ENCODE measurements around the gene LAG3.

Gene LAG3

DNA sequence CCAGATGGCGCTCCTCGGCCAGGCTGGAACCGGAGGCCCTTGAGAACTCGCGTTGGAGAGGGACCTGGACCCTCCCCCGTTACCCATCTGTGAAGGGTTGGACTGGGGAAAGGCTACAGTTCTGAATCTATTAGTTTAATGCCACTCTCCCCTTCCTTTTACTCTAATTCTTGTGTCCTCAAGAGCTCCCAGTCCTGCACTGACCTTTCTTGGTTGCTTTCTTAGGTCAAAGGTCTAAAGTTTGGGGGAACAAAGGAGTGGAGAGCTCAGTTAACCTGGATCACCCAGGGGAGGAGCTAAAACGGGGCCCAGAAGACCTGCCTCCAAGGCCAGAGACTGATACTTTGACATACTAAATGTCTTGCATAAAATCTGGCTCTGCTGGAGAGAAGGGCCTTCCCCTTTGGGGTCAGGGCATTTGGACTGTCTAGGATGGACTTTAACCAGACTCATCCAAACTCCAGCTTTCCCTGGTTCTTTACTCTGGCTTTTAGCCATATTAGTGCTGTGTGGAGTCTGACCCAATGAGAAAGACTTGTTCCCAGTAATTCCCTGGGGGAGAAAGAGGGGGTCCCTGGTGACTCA is 18.5 kb upstream of the LAG3 start:
- no peak for DNase-seq

DNA sequence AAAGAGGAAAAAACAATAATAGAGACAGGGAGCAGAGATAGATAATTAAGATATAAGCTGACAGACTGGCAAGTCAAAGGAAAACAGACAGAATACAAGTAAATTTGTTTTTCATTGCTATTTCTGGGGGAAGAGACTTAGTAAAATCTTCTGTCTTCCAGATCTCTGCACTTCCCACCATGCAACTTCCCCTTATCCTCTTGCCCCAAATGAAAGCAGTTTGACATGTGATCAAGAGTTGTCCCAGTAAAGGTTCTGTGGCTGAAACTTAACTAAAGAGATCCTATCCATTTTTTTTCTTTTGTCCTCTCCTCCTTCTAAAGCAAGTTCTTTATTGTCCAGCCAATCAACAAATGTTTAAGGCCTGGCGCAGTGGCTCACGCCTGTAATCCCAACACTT is 17.9 kb upstream of the LAG3 start:
- DNase-seq = no peak

DNA sequence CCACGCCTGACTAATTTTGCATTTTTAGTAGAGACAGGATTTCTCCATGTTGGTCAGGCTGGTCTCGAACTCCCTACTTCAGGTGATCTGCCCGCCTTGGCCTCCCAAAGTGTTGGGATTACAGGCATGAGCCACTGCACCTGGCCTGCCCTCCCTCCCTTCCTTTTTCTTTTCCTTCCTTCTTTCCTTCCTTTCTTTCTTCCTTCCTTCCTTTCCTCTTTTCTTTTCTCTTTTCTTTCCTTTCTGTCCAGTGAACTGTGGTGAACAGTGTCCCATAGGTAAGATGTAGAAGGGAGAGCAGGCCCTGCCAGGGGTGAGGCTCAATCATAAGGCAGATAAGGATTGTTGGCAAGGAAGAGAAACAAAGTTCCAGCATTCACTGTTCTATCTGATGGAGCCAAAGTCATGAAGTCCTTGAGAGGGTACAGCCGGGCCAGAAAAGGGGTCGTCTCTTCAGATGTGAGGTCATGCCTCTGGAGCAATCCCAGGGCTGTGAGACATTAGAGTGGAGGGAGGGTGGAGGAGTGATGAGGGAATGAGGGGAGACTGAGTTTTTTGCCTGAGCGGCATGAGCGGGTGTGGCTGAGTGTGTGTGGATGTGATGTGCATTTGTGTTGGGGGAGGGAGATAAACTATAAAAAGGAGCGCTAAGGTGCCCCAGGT is 15.2 kb upstream of the LAG3 start:
- DNase-seq = no peak

DNA sequence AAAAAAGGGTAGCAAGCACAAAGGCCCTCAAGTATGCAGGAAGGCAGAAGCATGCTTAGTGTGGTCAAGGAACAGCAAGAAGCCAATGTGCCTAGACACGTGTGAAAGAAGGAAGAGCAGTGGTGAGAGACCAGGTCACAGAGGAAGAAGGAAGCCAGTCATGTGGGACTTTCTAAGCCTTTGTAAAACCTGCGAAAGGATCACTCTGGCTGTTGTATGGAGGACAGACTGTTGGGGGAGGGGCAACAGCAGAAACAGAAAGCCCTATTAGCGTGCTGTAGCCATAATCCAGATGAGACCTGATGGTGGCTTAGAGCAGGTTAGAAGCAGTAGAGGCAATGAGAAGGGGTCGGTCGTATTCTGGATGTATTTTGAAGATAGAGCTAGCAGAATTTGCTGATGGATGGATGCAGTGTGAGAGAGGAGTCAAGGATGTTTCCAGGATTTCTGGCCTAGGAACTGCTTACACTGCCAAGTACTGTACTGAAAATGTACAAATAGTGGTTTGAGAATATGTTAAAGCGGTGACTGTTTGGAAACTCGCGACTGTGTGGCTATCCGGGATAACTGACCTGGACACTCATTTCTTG is 13.7 kb upstream of the LAG3 start:
- DNase-seq = no peak

DNA sequence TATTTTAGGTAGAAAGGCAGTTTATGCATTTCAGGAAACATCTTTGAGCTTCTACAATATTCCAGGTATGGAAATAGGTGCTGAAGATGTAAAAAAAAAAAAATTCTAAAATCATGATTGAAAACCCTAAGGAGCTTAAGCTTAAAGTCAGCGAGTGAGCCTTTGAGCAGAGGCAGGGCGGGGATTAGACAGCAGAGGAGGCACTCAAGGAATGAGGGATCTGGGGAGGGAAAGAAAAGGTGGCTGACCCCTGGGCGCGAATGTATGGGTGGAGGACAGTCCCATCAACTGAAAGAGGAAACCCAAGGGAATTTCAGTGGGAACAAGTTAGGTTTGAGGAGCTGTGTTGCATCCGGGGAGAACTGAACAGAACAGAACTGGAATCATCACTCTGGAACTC is 12.6 kb upstream of the LAG3 start:
- DNase-seq = no peak

DNA sequence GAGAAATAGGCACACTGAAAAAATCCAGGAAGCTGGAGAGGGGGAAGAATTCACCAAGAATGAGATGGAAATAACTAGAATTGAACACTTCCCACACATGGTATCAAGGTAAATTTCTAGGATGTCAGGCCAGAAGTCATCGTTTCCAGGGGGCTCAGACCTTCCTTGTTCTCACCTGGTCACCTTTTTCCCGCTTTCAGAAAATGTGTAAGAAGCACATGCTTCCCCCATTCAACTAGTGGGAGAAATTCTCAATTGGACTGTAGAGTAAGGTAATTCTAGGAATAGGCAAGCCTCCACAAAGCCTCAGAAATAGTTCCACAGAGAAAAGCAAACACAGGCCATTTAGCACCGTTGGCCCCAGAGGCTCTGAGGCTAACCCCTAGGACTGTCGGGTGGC is 8.9 kb upstream of the LAG3 start:
- no peak for DNase-seq

DNA sequence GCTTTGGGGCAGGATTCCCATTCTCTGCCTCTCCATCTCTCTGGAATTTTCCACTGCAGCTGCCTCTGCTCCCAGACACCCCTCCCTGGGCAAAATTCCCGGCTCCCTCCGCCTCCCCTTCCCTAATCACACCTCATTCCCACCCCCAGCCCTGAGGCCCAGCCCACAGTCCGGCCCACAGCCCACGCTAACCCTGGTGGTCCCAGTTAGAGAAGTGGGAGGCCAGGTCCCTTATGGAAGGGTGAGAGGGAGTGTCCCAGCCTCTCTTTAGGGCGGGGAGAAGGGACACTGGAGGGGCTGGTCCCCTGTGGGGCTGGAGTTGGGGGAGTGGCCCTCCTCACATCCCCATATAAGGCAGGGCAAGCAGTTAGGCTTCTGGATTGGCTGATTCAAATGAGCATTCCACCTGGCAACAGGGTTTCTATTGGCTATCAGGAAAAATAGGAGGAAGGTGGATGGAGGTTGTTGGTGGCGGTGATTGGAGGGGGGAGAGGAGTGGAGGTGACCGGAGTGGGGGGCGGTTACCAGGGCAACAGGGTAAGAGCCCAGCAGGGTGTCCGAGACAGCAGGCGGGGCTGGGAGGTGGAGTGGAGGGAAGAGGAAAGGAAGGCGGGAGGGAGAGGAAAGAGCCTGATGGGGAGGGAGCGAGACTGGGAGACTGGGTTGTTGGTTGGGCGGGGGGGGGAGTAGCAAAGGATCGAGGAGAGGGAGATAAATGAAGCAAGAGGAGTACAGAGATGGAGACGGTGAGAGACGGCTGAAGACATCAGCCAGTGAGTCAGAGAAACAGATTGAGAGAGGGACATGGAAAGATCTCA is 8.1 kb upstream of the LAG3 start:
- DNase-seq = peak; percentile 39

DNA sequence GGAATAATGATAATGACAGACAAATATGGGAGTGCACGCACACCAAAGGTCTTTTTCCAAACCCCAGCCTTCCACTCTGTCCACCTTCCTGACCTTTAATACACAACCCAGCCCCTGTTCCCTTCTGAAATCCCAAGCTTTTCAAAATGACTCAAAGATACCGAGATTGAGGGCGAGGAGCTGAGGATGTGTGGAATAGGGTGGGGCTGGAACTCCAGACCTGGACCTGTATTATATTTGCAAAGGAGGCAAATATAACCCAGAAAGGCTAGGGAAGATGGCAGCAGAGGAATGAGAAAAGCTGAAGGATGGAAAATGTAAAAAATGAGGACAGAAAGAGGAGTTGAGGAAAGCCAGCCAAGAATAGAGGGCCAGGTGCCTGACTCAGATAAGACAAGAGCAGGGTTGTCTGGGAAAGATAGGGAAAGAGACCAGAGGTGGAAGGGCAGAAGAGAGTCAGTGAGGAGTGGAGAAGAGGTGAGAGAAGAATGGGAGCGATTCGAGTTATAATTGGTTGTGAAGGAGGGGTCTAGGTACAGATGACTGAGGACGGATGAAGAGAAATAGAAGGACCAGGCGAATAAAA is 7.2 kb upstream of the LAG3 start:
- no peak for DNase-seq

DNA sequence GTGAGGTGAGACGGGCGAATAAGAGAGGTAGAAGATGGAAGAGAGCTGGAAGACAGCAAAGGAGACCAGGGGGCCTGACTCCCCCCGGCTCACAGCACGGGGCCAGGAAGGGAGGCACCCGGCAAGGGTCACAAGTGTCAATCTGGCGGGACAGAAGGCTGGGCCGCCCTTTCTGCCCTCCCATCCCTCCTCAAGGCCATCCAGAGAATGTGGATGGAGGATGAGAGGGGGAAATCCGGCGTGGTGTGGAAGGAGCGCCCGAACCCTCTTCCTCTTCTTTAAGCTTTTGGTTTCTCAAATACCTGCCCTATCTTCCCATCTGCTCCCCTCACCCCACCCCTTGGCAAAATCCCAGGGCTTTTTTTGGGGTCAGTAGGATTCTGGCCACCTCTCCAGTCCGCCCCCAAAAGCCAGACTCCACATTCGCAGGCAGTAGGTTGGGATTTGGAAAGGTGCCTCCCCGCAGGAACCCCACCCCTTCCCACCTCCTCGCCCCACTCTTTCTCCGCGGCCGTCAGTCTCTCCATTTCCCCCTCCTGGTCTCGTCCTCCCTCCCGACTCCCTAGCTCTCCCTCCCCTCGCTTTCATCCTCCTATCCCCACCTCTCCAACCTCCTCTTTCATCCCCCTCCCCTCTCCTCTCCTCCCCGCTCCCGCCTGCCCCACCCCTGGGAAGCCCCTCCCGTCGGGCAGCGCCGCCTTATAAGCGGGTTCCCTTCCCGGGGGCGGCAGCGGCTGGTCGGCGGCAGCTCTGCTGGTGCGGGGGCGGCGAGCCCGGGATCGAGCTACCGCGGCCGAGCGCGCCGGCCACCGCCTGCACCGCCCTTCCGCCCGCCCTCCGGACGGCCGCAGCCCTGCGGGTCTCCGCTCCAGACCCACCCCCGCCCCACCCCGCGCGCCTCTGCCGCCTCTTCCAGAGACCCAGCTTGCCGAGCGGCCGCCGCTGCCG is 6.4 kb upstream of the LAG3 start, which contains the start of gene PTMS:
Gene PTMS, plus strand, starts transcription at position 730 of the 948 bp plus-strand sequence. CDS start 343 bp downstream, outside the sequence.
- DNase-seq = no peak

DNA sequence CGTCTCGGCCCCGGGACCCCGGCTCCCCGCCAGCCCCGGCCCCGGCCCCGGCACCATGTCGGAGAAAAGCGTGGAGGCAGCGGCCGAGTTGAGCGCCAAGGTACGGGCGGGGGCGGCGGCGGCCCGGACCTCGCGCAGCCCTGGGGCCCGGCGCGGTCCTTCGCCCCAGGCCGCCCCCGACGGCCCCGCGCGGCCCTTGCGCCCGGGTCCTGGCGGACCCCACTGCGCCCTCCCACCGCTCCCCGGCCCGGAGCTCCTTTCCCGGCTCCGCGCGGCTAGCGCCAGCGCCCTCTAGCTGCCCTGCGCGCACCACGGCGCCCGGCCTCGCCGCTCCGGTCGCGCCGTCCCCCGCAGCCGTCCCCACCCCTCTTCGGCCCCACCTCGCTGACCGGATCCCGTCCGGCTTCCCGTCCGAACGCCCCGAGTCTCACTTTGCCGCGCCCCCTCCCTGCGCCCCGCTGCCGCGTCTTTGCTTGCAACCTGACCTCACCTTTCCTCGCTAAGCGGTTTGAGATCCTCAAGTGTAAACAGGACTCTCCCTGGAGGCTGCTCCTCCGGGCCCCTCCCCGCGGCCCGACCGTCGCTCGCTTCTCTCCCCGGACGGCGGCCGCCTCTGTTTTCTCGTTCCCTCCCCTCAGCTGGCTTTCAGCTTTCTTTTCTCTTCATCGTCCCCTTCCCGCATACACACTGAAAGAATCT is 5.5 kb upstream of the LAG3 start:
- DNase-seq = peak; percentile 61

DNA sequence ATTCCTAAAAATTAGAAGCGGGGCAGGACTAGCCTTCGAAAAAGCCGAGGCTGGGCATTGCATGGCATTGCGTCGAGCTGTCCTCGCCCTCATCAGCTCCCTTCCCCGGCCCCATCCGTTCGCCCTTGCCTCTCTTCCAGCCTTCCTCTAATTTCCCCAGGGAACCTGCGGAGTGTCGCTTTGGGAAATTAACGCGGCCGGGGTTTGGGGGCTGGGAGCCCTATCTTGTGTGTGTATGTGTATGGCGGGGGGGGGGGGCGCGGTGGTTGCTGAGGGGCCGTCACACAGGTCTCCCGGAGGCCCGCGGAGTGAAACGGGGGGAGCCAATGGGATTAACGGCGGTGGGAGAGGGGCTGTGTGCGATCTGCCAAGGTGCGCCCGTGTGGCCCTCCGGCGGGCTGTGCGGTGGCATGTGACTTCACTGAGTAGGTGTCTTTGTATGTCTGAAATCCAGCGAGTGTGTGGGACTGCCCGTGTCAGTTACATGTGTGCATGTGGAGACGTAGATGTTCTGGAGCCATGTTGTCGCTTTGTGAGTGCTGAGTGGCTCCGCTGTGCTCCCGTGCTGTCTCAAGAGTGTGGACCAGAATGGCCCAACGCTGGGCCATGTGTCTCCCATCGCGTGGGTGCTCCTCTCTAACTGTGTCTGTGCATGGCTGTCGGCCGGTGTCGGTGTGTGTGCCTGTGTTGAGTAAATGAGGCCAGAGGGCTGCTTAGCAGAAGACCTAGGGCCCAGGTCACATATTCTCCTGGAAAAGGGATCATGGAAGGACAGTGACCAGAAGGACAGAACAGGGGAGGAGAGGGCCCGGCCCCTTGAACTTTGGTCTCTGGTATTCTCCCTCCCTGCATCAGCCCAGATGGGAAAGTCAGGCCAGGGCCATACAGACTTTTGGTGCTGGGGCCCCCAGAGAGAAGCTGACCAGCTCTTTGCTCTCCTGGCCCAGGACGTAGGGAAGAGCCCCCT is 4.7 kb upstream of the LAG3 start:
- no peak for DNase-seq

DNA sequence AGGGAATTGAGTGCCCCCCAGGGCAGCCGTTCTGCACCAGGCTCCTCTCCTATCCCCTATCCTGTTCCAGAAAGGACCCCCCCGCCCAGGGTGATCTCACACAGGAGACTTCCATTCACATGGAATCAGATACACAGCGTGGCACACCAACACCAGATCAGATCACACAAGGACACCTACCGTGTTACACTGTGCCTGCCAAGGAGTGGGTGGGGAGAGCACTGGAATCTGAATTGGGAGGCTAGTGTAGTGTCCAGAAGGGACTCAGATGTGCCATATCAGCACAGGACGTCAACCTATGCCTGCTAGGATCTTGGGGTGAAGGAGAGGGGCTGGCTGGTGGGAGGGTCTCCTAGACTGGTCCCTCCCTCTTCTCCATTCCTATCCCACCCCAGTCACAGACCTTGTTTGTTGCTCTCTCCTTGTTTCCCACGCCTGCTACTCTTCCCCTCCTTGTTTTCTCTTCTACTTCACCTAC is 3.8 kb upstream of the LAG3 start:
- DNase-seq = no peak

DNA sequence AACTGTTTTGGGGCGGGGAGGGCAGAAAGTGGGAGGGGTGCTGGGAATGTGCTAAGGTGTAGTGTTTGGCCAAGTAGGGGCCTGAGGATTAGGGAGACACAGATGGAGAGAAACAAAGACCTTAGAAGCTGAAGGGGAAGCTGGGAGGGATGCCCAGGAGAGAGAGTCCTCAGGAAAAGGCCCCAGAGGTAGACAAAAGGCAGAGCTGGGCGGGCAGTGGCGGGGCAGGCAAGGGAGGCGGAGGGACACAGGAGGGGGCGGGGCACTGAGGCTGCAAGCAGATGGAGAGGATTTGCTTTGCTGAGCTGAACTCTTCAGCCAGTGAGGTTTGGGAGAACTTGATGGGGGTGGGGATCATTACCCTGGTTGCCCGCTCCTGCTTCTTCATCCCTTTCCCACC is 3.3 kb upstream of the LAG3 start:
- DNase-seq = no peak

DNA sequence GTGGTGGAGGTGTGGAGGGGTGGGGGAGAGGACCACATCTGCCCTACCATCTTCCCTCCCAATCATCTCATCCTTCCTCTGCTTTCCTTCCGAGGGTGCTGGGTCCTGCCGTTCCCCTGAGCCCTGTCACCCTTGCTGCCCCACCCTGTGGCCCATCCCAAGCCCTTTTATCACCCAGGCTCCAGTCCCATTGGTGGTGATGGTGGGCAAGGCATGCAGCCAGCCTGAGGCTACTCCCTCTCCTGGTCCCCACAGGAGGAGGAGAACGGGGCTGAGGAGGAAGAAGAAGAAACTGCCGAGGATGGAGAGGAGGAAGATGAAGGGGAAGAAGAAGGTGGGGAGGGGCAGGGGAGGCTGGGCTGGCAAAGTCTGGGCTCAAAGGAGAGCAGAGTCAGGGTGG is 2.7 kb upstream of the LAG3 start:
- DNase-seq = no peak

DNA sequence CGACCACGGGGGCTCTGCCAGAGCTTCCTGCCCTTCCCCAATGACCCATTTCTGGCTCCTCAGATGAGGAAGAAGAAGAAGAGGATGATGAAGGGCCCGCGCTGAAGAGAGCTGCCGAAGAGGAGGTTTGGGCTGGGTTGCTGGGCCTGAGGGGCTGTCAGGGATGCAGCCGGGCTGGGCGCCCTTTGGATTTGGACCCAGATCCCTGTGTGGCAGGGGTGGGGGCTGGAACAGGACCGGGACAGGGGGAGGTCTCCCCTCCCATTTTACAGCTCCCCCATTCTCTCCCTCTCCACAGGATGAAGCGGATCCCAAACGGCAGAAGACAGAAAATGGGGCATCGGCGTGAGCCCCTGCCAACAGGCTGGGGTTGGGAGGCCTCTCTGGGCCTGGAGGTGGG is 2.2 kb upstream of the LAG3 start:
- no peak for DNase-seq

DNA sequence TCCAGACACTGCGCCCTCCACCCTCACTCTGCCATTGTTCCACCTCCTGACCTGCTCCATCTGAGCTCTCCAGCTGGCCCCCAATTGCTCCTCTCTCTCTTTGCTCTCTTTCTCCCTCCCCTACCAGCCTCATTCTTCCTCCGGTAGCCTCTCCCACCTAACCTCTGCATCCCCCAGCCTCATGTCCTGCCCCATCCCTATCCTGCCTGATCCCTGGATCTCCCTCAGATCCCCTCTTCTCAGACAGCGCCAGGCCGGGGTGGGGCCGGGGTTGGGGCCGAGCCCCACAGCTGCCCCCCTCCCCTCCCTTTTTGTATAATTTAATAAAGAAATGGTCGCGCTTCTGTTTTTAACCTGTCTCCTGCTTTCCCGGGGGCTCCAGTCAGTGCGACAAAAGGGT is 1.7 kb upstream of the LAG3 start:
- DNase-seq = no peak

DNA sequence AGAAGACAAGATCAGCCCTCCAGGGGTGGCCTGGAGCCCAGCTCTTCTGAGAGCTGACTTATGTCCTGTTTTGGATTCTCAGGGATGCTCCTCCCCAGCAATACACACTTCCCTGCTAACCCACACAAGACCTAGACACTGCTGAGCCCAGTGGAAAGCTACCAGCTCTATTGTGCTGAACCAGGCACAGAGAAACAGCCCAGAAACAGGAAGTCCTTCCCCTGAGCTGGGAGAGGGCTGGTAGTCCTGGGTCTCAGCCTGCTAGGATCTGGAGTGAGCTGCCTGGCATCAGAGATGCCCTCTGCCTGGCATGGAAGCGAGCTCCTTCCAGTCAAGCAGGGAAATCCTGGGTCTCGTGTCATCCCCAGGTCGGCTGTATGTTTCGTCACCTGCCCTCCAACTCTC is 1.2 kb upstream of the LAG3 start:
- no peak for DNase-seq

DNA sequence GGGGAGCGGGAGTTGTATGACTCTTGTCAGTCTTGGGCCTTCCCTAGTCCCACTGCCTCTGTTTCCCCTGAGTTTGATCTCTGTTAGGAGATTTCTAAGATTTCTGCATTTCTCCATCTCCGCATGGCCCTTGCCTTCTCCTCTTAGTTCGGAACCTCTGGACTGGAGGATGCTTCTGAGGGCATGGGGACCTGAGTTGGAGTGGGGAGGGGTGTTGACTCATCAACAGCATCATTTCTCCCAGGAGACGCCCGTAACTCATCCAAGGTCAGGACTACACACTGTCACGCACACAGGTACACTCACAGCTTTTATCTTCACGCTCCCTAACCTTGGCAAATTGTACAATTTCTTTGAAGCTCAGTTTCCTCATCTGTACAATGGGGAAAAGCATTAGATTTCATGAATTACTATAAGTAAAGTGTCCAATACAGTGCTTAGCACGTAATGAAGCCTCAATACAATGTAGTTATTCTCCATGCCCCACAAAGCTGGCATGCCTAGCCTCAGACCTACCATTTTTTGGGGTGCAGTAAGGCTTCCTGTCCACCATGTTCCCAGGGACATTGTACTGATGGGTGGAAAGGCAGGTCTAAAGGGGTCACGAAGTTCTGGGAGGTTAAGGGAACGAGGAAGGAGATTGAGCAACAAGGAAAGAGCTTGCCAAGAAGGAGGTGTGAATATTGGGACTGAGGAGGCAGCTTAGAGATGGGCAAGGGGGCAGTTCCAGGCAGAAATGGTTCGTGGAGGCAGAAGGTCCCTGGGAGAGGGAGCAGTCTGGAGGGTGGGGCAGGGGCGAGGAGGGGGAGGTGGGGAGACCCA is 600 bp upstream of the LAG3 start:
- DNase-seq = no peak

Measured in CD4-positive, alpha-beta T cell treated with Interleukin-6 for 4 hours (primary cell).